ENCODE results near the gene MDH2.
A peak's percentile ranks its signal among the peaks of the same experiment; 100 is the strongest.
"Not testable (repeated sequence)": the region's sequence is repeated elsewhere in the genome, so short reads cannot be mapped to it uniquely, and the experiment has no call there.

Gene MDH2

DNA sequence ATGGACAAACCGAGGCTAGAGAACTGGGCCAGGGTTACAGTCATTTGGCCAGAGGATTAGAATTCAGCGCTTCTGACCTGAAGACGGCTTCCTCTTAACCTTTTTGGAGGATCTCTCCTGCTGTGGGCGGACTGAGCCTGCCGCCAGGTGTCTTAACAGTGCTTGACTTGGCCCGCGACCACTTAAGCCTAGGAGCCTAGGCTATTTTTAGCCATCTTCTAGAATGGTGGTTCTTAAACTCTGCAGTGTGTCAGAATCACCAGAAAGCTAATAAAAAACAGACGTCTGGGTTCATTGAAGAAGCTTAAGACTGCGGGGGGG lies 722 bp downstream of the MDH2 start:
- DNase-seq = peak; percentile 24

DNA sequence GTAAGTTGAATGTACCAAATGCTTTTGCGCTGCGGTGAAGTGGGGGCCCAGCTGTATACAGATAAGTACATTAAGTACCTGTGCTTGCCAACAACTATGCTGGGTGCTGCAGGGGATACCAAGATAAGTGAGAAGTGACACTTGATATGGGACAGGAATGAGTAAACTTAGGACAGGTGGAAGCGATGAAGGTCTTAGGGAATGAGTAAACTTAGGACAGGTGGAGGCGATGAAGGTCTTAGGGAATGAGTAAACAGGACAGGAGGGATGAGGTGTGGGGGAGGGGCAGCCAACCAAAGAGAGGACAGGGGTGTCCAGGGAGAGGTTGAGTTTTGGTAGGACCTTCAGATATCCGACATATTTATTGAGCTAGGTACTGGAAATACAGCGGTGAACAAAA lies 1.4 kb downstream of the MDH2 start:
- DNase-seq = no peak

DNA sequence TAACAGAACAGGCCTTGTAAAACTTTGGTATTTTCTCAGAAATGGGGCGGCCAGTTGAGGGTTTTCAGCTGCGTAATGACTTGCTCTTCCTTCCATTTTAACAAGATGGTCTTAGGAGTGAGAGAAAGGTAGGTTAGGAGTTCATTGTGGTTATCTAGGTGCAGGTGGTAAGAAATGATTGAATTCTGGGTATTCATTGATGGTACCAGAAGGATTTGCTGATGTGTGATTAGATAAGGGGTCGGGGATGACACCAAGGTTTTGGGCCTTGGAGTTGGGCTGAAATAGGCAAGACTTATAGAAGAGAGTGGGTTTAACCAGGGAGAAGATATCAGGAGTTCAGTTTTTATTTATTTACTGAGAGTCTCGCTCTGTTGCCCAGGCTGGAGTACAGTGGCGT lies 2.6 kb downstream of the MDH2 start:
- no peak for DNase-seq

DNA sequence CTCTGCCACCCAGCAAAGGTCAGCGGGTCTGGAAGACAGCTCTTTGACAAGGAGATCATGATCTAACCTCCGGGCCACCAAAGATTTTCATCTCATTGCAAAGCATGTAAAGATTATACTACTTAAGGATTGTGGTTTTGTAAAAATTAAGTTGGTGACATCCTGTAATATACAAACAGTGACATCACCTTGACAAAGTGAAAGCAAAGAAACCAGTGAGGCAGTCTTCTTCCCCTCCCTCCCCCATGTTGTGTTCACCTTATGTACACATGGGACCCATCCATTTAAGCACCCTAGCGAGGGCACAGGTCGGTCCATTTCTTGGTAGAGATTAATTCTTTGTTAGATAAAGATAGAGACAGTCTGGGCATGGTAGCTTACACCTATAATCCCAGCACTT lies 3.9 kb downstream of the MDH2 start:
- peak; percentile 40 for DNase-seq

DNA sequence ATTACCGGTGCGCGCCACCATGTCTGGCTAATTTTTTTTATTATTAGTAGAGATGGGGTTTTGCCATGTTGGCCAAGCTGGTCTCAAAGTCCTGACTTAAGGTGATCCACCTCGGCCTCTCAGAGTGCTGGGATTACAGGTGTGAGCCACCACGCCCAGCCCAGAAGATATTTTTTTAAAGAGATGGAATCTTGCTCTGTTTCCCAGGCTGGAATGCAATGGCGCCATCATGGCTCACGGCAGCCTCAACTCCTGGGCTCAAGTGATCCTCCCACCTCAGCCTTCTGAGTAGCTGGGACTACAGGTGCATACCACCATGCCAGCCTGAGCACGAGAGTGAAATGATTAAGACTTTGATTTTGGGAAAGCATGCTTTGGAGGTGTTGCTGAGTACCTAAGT lies 4.8 kb downstream of the MDH2 start:
- DNase-seq = not testable (repeated sequence)

DNA sequence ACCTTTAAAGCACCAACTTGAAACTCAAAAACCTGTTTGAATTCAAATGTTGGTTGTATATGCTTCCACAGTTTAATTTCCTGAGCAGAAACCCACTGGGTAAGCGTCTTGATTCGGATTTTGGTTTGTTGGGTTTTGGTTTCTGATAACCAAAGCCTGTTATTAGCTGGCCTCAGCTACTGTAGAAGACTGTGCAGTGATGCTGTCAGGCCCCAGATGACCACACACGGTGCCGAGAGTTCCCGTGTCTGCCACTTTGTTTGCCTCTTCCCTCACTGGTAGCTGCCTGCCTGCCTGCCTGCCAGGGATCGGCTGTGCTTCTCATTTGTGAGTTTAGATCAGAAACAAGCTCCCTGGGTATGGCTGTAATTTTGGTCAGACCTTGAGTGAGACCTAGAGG lies 5.6 kb downstream of the MDH2 start:
- DNase-seq = no peak

DNA sequence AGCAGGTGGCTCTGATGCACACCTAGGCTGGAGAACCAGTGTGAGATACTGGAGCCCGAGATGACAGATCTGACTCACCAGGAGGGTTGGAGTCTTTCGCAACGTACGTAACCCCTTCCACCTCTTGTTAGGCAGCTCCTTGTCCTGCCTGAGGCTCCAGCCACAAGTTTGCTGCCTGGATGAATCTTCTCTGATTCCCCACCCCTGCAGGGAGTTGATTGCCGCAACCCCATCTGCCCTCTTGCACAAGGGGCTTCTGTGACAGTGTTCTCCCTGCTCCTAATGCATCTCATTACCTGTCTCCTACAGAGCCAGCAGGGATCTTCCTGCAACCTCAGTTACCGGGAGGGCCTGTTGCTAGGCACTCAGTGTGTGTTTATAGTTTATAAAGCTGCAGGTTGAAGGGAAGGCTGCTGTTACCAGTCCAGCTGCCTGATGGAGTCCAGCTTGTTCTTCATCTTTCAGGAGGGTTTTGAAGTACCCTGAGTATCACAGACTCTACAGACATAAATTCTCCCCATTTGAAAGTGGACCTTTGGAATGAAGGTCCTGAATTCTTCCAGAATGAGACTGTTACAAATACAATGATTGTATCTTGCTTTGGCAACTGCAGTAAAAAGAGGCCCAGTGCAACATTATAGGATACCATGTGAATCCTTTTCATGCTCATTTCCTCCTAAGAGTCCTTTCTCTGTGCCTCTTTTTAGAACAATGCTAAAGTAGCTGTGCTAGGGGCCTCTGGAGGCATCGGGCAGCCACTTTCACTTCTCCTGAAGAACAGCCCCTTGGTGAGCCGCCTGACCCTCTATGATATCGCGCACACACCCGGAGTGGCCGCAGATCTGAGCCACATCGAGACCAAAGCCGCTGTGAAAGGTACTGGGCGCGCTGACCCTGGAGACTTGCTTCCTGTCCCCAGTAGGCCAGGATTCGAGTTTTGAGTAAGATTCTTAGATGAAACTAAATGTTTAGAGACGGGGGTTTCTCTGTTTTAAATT lies 6.5 kb downstream of the MDH2 start:
- DNase-seq = peak; percentile 47

DNA sequence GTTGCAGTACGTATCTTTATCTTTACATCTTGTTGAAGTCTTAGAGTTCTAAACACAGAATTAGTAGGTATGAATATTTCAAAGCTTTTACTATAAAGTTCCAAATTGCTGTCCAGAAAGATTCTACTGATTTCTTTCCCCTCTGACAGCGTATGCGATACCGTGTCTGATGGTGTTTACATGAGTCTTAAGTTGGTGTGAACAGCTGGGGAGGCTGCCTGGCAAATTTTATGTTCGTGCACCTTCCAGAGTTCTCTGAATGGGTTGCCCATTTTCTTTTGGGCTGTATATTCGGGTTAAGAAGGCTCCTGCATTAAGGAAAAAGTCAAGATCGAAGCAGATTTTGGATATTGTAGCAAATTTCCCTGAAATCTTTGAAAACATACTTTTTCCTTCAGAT lies 8.3 kb downstream of the MDH2 start:
- no peak for DNase-seq

DNA sequence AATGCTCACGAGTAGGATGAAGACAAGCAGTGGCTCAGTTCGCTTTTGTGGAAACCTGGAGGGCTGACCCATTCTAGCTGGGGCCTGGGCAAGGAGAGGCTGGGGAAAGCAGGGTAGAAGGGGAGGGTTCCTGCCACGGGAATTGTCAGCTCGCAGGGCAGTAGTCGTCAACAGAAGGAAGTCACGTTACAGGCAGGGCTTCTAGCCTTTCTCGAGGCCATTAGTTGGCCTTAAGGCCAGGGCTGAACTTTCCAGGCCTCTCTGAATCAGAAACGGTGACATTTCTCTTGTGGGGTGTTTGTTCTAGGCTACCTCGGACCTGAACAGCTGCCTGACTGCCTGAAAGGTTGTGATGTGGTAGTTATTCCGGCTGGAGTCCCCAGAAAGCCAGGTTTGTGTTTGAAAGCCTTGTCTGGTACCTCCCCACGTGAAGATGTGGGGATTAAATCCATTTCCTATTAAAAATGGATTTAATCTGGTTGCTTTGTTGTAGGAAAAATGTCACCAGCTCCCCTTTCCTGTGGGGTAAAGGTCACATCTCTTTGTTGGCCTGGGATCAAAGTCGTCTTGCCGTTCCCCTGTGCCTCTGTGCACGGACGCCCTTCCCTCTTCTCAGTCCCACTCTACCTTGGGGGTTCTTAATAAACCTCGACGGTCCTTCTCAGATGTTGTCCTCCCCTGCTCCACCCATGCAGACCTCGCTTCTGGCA lies 9.4 kb downstream of the MDH2 start:
- no peak for DNase-seq

DNA sequence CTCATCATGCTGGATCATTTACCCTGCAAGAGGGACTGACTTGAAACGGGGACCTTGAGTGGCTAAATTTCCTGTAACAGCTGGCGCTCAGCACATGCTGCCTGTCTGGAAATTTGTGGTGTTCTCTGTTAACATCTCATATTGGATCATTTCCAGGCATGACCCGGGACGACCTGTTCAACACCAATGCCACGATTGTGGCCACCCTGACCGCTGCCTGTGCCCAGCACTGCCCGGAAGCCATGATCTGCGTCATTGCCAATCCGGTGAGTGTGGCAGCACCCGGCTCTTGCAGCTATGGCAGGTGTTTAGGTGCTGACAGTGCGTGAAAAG lies 9.9 kb downstream of the MDH2 start:
- no peak for DNase-seq

DNA sequence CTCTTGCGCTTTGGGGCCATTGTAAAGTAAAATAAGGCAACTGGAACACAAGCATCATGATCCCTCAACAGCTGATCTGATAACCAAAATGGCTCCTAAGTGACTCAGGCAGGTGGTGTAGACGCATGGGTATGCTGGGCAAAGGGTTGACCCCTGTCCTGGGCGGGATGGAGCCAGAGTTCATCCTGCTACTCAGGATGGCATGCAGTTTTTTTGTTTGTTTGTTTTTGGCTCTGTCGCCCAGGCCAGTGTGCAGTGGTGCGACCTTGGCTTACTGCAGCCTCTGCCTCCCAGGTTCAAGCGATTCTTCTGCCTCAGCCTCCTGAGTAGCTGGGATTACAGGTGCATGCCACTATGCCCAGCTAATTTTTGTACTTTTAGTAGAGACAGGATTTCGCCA lies 10.8 kb downstream of the MDH2 start:
- not testable (repeated sequence) for DNase-seq

DNA sequence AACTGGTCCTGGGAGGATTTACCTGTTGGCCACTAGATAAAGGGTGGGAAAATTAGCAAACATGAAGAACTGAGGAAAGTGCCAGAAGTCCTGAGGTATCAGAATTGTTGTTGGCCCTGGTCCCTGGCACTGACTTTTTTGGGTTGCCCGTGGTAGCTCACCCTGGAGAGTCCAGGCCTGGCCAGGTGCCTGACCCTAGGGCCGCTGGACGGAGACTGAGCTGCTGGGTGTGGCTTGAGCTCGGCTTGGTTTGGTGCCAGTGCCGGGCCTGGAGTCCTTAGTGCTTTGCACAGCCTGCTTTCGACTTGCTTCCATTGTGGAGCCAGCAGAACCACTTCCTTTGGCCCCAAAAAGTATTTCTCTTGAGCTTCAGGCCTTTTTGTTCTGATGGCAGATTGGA lies 12.9 kb downstream of the MDH2 start:
- no peak for DNase-seq

DNA sequence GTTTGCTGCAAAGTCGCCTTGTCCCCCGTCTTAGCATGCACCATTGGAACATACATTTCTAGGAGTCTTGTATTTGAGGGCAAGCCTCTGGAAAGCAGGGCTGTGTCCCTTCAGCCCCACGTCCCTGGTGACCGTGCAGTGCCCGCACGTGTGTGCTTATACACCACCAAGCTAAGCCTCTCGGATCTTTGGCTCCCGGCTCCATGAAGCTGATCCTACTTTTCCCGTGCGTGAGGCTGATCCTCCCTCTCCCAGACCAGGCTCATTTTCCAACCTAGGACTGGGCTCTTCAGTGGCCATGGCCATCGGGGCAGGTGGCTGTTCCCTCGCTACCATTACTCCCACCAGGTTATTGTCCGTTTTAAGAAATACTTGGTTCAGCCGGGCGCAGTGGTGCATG lies 14.3 kb downstream of the MDH2 start:
- no peak for DNase-seq

DNA sequence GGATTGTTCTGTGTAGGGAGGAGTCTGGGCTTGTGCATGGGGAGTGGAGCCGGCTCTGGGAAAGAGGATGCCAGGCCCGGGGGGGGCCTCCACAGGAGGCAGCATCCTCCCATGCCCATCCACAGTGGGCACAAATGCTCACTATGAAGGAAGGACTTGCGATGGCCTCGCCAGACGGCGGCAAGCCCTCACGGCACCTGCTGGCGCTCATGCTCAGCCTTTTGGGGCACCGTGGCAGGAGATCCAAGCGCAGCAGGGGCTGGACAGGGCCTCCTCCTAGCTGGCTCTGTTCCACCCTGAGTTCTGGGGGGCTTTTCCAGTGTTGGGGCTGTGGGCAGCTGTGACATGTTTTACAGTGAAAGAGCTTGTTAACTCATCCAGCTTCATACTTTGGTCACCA lies 15.2 kb downstream of the MDH2 start:
- no peak for DNase-seq

DNA sequence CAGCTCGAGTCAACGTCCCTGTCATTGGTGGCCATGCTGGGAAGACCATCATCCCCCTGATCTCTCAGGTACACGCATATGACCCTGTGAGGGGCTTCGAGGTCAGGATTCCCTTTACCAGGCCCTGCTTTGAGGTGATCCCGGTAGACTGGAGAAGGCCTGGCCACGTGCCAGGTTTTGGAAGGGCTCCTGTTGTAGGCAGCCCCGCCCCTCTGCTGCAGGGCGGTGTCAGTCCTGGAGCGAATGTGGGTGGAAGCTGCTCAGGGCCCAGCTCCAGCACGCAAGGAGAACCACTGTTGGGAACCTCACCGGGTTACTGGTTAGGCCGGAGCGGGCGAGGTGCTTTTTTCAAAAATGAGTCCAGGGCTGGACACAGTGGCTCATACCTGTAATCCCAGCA lies 15.6 kb downstream of the MDH2 start:
- no peak for DNase-seq

DNA sequence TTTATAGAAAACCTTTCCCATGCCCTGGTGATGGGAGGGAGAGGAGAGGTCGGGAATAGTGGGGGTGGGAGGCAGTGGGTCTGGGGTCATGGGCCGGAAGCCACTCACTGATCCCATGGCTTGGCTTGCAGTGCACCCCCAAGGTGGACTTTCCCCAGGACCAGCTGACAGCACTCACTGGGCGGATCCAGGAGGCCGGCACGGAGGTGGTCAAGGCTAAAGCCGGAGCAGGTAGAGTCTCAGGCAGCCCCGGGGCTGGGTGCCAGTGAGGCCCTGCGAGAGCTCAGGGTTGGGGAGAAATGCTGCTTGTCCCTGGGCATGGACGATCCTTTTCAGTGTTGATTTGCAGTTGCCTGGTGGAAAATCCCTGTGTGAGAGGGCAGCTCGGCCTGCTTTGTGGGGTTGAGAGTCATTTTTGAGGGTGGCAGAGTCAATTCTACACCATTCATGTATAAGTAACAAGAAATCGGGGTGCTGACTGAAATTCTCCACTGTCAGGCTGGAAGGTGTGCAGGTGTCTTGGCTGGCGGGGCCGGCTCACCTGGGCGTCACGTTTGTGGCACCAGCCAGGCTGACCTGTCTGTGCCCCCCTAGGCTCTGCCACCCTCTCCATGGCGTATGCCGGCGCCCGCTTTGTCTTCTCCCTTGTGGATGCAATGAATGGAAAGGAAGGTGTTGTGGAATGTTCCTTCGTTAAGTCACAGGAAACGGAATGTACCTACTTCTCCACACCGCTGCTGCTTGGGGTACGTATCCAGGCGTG lies 16.5 kb downstream of the MDH2 start:
- DNase-seq = no peak

DNA sequence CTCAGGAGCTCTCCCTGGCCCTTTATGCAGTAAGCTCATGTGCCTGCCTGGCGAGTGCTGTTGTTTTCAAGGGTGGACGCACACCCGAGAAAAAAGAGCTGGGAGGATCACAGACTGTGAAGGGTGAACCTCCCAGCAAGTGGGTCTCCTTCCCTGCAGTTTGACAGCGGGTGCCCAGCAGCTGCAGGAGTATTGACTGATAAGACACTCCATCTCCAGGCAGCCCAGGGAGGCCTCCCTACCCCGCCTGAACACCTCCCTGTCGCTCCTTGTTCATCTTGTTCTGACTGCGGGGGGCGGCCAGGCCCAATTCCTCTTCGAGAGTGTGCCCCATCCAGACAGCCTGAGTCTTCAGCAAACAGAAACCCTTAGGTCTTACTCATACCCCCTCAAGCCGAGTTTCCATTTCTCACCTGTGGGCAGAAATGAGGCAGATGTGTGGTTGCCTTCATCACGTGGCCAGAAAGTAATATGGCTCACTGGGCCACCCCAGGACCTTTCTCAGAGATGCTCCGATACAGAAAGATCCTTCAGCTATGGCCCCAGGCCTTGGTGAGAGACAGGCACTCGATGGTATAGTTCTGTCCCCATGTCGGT lies 17.2 kb downstream of the MDH2 start:
- no peak for DNase-seq

DNA sequence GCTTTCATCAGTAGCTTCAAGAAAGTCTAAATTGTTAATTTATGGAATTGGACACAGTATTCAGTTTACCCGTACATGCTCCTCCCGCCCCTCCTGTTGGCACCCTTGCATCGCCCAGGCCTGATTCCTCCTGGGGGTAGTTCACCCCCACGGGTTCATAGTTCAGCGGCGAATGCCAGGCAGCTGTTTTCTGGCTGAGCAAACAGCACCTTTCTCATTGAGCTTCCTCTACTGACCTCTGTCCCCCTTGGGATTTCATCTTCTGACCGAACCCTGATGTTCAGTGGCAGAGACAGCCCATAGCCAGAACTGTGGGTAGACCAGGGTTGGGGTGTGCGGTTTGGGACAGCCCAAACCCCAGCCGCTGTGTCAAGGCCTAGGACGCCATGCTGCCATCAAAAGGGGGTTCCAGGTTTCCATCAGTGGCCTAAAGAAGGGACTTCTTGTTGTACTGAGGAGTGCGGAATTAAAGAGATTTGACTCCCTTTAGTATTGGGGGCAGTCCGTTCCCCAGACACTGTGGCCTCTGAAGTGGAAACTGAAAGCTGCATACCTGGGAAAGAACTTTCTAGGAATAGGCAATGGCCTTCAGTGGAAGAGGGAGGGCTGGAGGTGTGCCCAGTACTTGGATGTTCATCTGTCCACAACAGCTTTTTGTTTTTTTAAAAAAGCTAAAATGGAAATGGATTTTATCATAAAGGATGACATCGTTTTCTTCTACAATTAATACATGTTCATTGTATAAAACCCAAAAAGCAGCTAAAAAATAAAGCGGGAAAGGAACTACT lies 19.0 kb downstream of the MDH2 start:
- no peak for DNase-seq

DNA sequence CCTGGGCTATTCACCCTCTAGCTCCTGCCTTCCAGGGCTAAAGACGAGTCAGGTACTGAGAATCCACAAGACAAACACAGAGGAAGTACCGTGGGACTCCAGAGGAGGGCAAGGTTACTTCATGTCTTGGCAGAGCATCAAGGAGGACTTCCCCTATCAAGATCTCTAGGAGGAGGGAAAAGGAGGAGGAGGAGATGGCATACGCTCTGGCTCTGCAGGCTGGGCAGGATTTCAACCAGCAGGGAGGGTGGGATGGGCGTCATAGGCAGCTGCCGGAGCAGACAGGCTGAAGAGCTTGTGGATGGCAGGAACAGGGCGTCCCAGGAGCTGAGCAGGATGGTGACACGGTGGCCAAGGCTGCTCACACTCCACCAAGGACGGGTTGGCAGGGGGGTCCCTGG lies 21.3 kb downstream of the MDH2 start:
- DNase-seq = no peak

DNA sequence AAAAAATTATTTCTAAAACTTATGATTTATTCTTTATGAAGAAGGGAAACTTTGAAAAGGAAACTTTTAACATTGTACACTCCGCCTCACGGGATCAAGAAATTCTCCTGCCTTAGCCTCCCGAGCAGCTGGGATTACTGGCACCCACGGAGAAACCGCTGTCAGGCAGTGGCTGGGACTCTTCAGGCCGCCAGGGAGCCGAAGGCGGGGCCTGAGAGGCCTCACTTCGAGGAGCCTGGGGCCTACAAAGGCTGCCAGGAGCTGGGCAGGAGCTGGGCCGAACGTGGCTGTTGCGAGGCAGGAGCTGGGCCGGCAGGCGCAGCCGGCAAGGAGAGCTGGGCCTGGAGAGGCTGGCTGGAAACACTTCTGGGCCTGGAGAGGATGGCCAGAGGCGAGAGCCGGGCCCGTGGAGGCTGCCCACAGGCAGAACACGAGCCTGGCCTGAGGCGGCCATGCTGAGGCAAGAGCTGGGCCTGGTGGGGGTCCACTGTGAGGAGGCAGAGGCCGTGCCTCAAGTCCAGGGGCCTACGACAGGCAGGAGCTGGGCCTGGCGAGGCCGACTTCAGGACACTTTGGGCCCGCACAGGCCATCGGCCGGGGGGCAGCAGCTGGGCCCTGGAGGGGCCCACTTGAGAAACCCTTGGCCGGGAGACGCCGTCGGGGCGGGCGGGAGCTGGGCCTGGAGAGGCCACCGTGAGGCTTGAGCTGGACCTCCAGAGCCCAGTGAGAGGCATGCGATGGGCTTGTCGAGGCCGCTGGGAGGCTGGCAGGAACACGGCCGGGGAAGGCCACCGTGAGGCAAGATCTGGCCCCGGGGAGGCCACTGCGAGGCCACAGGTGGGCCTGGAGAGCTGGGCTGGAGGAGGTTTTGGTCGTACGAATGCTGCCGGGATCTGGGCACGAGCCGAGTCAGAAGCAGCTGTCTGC lies 23.7 kb downstream of the MDH2 start:
- no peak for DNase-seq

Measured in activated CD4-positive, alpha-beta T cell treated with anti-CD3 and anti-CD28 coated beads, Interleukin-2, Interleukin-6, amounts not matched to agents 100 ng/mL and 50 ng/mL, durations not matched to agents 16 hours and 8 hours (primary cell).